Measurements from ENCODE around the gene ST6GALNAC3.

DNA sequence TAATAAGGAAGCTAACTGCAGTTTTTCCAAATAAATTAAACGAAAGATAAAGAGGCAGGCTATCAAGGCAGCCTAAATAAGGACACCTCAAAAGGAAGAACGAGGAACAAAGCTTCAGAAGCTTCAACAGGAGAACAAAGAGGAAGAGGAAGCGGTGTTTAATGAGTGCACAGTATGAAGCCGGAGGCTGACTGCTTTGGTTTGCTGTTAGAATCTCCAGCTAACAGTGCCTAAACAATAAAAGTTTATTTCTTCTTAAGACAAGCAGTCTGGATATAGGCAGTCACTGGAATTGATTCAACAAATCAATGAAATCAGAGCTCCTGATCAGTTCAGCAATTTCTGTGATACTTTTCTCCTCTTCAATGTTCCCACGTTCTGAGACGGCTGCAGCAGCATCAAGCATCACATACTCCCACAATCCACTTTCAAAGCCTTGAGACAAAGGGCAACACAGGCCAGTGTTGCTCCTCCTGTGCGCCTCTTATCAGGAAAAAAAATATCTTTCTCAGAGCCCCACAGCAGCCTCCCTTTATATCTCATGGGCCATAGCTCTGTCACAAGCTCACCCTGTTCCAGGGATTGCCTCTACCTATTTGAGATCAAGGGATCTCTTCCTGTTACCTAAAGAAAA lies 427.2 kb downstream of the ST6GALNAC3 start:
- TF ChIP-seq CTCF (IDR thresholded peaks at IDR 0.05), result no peak
- TF ChIP-seq POLR2A (IDR thresholded peaks at IDR 0.05), result no peak

Measured in testis (tissue), 2 donors.